ENCODE measurements around the gene LARP4B. TPM values are rescaled to one million over a fixed set of nuclear protein-coding genes. Genes with fewer than 3 reads are reported as not detected.

Gene LARP4B
- total RNA-seq, 1 donor from 2014 or later = 78.3 TPM

DNA sequence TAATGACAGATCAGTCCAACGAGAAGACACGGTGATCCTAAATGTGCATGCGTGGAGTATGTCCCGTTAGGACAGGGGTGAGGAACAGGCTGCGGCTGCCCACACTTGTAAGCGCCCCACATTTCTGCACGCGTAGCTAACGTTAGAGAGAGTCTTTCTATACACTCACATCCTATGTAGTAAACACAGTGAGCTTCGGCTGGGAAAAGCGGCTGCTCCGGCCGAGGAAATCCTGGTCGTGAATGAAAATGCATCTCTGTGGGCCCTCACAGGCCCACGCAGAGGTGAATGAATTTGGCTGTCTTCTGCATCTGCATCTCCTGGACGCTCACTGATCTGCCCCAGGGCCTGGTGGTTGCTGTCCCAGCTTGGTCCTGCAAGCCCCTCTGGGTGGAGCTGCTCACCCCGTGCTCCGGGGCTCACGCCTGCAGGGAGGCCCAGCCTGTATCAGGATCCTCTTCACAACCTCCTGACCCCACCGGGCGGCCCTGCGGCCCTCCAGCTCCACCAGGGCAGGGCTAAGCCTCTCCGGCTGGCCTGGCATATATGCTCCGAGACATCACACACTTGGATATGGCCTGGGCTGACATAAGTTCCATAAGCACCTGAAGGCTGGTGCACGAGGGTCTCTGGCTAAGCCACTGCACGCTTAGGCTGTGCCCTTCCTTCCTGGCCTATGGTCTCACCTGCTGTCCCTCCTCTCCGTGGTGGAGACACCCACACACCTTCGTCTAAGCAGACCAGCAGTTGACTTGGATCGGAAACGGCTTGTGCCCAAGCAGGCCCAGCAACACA, 124.1 kb downstream of the LARP4B start:
- Histone ChIP-seq H3K4me3 (no peak overlapping the region), H3K27ac (no peak overlapping the region), H3K9me3 (no peaks in the 10 kb centered on the region), H3K27me3 (no peaks in the 10 kb centered on the region), H3K4me1 (peaks cover 5% of the 10 kb centered on the region), H3K36me3 (peaks cover 0 to 42% of the 10 kb centered on the region in 2 donors)
- TF ChIP-seq POLR2AphosphoS5 (IDR thresholded peaks at IDR 0.05; ENCODE audit: insufficient read depth in 1 of 2, low read depth in 1 of 2) (no peak), POLR2A (IDR thresholded peaks at IDR 0.05) (no peak)
- TF ChIP-seq, protein P1, sequence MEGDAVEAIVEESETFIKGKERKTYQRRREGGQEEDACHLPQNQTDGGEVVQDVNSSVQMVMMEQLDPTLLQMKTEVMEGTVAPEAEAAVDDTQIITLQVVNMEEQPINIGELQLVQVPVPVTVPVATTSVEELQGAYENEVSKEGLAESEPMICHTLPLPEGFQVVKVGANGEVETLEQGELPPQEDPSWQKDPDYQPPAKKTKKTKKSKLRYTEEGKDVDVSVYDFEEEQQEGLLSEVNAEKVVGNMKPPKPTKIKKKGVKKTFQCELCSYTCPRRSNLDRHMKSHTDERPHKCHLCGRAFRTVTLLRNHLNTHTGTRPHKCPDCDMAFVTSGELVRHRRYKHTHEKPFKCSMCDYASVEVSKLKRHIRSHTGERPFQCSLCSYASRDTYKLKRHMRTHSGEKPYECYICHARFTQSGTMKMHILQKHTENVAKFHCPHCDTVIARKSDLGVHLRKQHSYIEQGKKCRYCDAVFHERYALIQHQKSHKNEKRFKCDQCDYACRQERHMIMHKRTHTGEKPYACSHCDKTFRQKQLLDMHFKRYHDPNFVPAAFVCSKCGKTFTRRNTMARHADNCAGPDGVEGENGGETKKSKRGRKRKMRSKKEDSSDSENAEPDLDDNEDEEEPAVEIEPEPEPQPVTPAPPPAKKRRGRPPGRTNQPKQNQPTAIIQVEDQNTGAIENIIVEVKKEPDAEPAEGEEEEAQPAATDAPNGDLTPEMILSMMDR (IDR thresholded peaks at IDR 0.05) = no peak
- intact Hi-C loops (cut with DNase I) = no loop called here
- DNase-seq (ENCODE audit: extremely low spot score in 2 of 2) = no peak

DNA sequence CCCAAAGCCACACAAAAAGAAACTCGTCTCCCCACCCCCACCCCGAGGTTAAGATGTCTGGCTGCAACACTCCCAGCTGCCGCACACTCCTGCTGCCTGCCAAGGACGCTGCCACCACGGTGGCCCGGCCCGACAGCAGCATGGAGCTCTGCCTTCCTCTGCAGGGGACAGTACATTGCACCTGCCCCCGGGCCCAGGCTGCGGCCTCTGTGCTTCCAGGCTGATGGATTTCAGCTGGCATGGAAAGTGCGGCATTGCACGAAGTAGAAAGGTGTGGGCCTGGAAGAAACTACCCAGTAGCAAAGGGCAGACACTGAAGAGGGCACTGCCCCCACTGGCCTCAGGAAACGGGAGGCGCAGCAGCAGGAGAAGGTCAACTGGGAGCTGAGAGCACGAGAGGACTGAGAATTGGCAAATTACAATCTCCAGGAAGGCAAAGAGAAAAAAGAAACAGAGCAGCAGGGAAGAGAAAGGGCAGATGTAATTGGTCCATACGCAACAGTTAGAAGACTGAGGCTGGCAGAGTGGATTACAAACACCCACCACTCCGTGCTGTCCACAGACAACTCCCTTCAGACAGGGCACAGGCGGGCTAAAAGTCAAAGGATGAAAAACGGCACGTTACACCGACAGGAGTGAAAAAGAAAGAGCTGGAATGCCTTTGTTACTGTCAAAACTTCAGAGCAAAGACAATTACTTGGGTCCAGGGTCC, 124.9 kb downstream of the LARP4B start:
- H3K4me1 ChIP-seq = peaks cover 5% of the 10 kb centered on the region
- H3K36me3 ChIP-seq = peaks cover 0 to 34% of the 10 kb centered on the region in 2 donors
- no peak overlapping the region for H3K4me3 ChIP-seq
- intact Hi-C loops (cut with DNase I) = no loop called here
- no peak for DNase-seq (ENCODE audit: extremely low spot score in 2 of 2)
- TF ChIP-seq, protein P1 (IDR thresholded peaks at IDR 0.05) = no peak
- TF ChIP-seq POLR2AphosphoS5 (IDR thresholded peaks at IDR 0.05; ENCODE audit: insufficient read depth in 1 of 2, low read depth in 1 of 2) (no peak), POLR2A (IDR thresholded peaks at IDR 0.05) (no peak)
- no peaks in the 10 kb centered on the region for H3K27me3 ChIP-seq
- H3K27ac ChIP-seq = no peak overlapping the region
- H3K9me3 ChIP-seq = no peaks in the 10 kb centered on the region

DNA sequence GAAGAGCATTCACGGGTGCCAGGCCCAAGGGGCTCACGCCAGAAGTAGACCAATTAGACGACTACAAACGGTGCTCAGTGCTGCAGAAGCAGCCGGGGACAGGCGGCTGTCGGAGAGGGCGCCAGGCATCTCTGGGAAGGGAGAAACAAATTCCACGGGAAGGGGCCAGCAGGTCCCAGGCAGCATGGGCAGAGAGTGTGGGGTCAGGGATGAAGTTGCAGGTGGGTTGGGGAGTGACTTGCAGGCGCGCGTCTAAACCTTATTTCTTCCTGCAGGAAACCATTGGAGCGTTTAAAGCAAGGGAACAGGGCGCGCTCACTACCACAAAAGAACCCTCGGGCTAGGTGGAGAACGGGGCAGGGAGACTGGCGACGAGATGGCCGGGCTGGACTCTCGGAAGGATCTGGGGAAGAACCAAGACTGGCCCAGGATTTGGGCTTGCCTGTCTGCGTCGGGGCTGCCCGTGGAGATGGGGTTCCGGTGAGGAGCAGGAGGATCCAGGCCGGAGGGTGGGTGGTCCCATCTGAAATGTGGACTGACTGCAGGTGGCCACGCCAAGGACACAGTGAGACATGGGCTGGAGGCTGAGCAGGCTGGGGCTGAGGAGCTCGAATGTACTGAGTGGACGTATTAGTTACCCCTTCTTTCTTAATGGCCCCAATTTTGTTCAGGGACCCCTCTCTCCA, 125.7 kb downstream of the LARP4B start:
- H3K27me3 ChIP-seq = no peaks in the 10 kb centered on the region
- no peaks in the 10 kb centered on the region for H3K9me3 ChIP-seq
- H3K36me3 ChIP-seq = peaks cover 0 to 28% of the 10 kb centered on the region in 2 donors
- intact Hi-C loops (cut with DNase I) = no loop called here
- H3K4me3 ChIP-seq = no peak overlapping the region
- DNase-seq (ENCODE audit: extremely low spot score in 2 of 2) = peak in 1 of 2 donors; percentile 58
- peaks cover 5% of the 10 kb centered on the region for H3K4me1 ChIP-seq
- H3K27ac ChIP-seq = no peak overlapping the region
- TF ChIP-seq POLR2AphosphoS5 (IDR thresholded peaks at IDR 0.05; ENCODE audit: insufficient read depth in 1 of 2, low read depth in 1 of 2) (peak in 1 of 2 donors; percentile 5), POLR2A (IDR thresholded peaks at IDR 0.05) (no peak)
- TF ChIP-seq, protein P1 (IDR thresholded peaks at IDR 0.05) = no peak

DNA sequence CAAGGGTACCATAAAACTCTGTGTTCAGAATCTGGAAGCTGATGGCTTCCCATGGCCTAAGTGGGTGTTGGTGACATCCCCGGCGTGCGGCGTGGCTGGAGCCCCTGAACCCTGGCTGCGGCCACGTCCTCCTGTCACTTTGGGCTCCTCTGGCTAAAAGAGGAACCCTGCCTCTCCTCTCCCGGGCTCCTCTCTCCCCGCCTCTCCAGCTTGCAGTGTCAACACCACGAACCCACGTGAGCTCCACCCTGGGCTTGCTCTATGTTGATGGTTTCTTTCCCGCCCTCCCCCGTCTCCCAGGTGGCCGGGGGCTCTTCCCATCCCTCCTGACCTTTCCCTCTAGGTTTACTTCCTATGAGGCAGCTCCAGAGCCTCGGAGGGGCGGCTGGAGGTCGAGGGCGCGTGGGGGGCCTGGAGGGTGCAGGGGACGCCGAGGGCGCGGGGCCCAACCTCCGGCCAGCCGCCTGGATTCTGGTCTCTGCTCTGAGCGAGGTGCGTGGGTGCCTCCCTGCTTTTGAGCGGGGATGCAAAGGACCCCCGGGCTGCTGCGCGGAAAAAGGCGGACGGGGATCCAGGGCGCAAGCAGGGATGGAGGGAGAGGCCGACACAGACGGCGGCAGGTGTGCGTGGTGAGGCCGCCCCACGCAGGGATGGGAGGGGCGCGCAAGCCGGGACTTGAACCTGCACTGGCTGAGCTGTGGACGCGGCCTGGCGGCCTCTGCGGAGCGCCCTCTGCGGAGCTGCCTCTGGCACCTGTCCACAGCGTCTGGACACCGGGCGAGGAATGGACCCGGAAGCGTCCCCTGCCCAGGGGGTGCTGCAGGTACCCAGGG, 126.5 kb downstream of the LARP4B start:
- Histone ChIP-seq H3K4me3 (no peak overlapping the region), H3K4me1 (peaks cover 5% of the 10 kb centered on the region), H3K36me3 (peaks cover 0 to 21% of the 10 kb centered on the region in 2 donors), H3K9me3 (no peaks in the 10 kb centered on the region), H3K27me3 (no peaks in the 10 kb centered on the region), H3K27ac (no peak overlapping the region)
- TF ChIP-seq, protein P1 (IDR thresholded peaks at IDR 0.05) = no peak
- TF ChIP-seq POLR2A (IDR thresholded peaks at IDR 0.05) (no peak), POLR2AphosphoS5 (IDR thresholded peaks at IDR 0.05; ENCODE audit: insufficient read depth in 1 of 2, low read depth in 1 of 2) (peak in 1 of 2 donors; percentile 8)
- DNase-seq (ENCODE audit: extremely low spot score in 2 of 2) = no peak
- intact Hi-C loops (cut with DNase I) = no loop called here

All from vagina (tissue), 2 donors.